Stimulated activated memory B cell treated with anti-CD40 and anti-IgM and Interleukin-4, amounts not matched to agents 10 μg/mL and 1 μg/mL and 100 μg/mL, for 72 hours (primary cell): ENCODE measurements around the gene NUDT16.
A peak's percentile ranks its signal among the peaks of the same experiment; 100 is the strongest.
"Not testable (repeated sequence)": the region's sequence is repeated elsewhere in the genome, so short reads cannot be mapped to it uniquely, and the experiment has no call there.

Experiments
- ATAC-seq: fragments of 150-1000 bp; cut with Tn5 transposase; 2 replicates; pipeline ENCODE4 v1.10.0; 2021
- H3K27ac Mint-ChIP-seq: one replicate; pipeline ENCODE4 v1.8.0; 2022; ENCODE audit warnings: mild to moderate bottlenecking, mixed read lengths
- H3K27me3 Mint-ChIP-seq: one replicate; pipeline ENCODE4 v1.8.0; 2022; ENCODE audit warnings: mixed read lengths
- H3K36me3 Mint-ChIP-seq: one replicate; pipeline ENCODE4 v1.8.0; 2022; ENCODE audit warnings: mixed read lengths
- H3K4me1 Mint-ChIP-seq: one replicate; pipeline ENCODE4 v1.8.0; 2022; ENCODE audit warnings: mixed read lengths
- H3K4me3 Mint-ChIP-seq: one replicate; pipeline ENCODE4 v1.8.0; 2022; ENCODE audit warnings: mild to moderate bottlenecking, moderate library complexity, mixed read lengths
- H3K9me3 Mint-ChIP-seq: one replicate; pipeline ENCODE4 v1.8.0; 2022; ENCODE audit warnings: mixed read lengths

NUDT16 gene

GRCh38 chr3:131363275-131363674, 18.3 kb upstream of the NUDT16 start:
- no peaks in the 10 kb centered on the region for H3K9me3 Mint-ChIP-seq
- no peak overlapping the region for H3K4me3 Mint-ChIP-seq
- no peak for ATAC-seq
- no peak overlapping the region for H3K27ac Mint-ChIP-seq
- H3K27me3 Mint-ChIP-seq: peaks cover 34% of the 10 kb centered on the region
- H3K36me3 Mint-ChIP-seq: no peaks in the 10 kb centered on the region
- peaks cover 19% of the 10 kb centered on the region for H3K4me1 Mint-ChIP-seq

- no peaks in the 10 kb centered on the region for H3K9me3 Mint-ChIP-seq
- peaks cover 8% of the 10 kb centered on the region for H3K4me1 Mint-ChIP-seq
- H3K4me3 Mint-ChIP-seq: no peak overlapping the region
- H3K36me3 Mint-ChIP-seq: peaks cover 6% of the 10 kb centered on the region
- ATAC-seq: no peak
- no peaks in the 10 kb centered on the region for H3K27me3 Mint-ChIP-seq
- peak overlapping the region; percentile 28 for H3K27ac Mint-ChIP-seq
Observed at GRCh38 chr3:131370935-131371687, 10.5 kb upstream of the NUDT16 start.

GRCh38 chr3:131371688-131372066, 9.9 kb upstream of the NUDT16 start:
- ATAC-seq: peak; percentile 34
- H3K4me1 Mint-ChIP-seq: peaks cover 8% of the 10 kb centered on the region
- H3K36me3 Mint-ChIP-seq: peaks cover 6% of the 10 kb centered on the region
- H3K27ac Mint-ChIP-seq: peak overlapping the region; percentile 28
- no peak overlapping the region for H3K4me3 Mint-ChIP-seq
- H3K9me3 Mint-ChIP-seq: no peaks in the 10 kb centered on the region
- no peaks in the 10 kb centered on the region for H3K27me3 Mint-ChIP-seq

- ATAC-seq: no peak
- H3K27ac Mint-ChIP-seq: no peak overlapping the region
- H3K27me3 Mint-ChIP-seq: no peaks in the 10 kb centered on the region
- peaks cover 6% of the 10 kb centered on the region for H3K36me3 Mint-ChIP-seq
- no peak overlapping the region for H3K4me3 Mint-ChIP-seq
- no peaks in the 10 kb centered on the region for H3K9me3 Mint-ChIP-seq
- peaks cover 8% of the 10 kb centered on the region for H3K4me1 Mint-ChIP-seq
Observed at GRCh38 chr3:131374741-131375140, 6.8 kb upstream of the NUDT16 start.

- not testable (repeated sequence) for H3K27me3 Mint-ChIP-seq
Observed at GRCh38 chr3:131380821-131381444, 641 bp upstream of the NUDT16 start.

GRCh38 chr3:131386429-131387165, 5.0 kb downstream of the NUDT16 start:
- no peaks in the 10 kb centered on the region for H3K27me3 Mint-ChIP-seq
- no peaks in the 10 kb centered on the region for H3K9me3 Mint-ChIP-seq
- H3K4me1 Mint-ChIP-seq: peaks cover 37% of the 10 kb centered on the region
- ATAC-seq: peak; percentile 12
- H3K4me3 Mint-ChIP-seq: no peak overlapping the region
- no peak overlapping the region for H3K27ac Mint-ChIP-seq
- peaks cover 18% of the 10 kb centered on the region for H3K36me3 Mint-ChIP-seq

More at GRCh38 chr3:131380821-131381444, 641 bp upstream of the NUDT16 start:
- Mint-ChIP-seq H3K36me3 (peaks cover 18% of the 10 kb centered on the region), H3K4me3 (peak overlapping the region; percentile 95), H3K27ac (peak overlapping the region; percentile 90), H3K4me1 (peaks cover 37% of the 10 kb centered on the region)
- H3K9me3 Mint-ChIP-seq, ATAC-seq: not testable (repeated sequence)

- no peak overlapping the region for H3K27ac Mint-ChIP-seq
- H3K36me3 Mint-ChIP-seq: peaks cover 18% of the 10 kb centered on the region
- H3K4me3 Mint-ChIP-seq: no peak overlapping the region
- no peaks in the 10 kb centered on the region for H3K9me3 Mint-ChIP-seq
- ATAC-seq: no peak
- H3K27me3 Mint-ChIP-seq: no peaks in the 10 kb centered on the region
- peaks cover 28% of the 10 kb centered on the region for H3K4me1 Mint-ChIP-seq
Observed at GRCh38 chr3:131387796-131388489, 6.4 kb downstream of the NUDT16 start.

GRCh38 chr3:131388490-131388799, 6.9 kb downstream of the NUDT16 start:
- Mint-ChIP-seq H3K4me3 (no peak overlapping the region), H3K36me3 (peaks cover 18% of the 10 kb centered on the region), H3K27ac (no peak overlapping the region), H3K4me1 (peaks cover 27% of the 10 kb centered on the region), H3K27me3 (no peaks in the 10 kb centered on the region), H3K9me3 (no peaks in the 10 kb centered on the region)
- ATAC-seq: no peak

- Mint-ChIP-seq H3K4me1 (peaks cover 14% of the 10 kb centered on the region), H3K36me3 (peaks cover 1% of the 10 kb centered on the region), H3K27ac (no peak overlapping the region), H3K9me3 (no peaks in the 10 kb centered on the region), H3K4me3 (no peak overlapping the region), H3K27me3 (no peaks in the 10 kb centered on the region)
- no peak for ATAC-seq
Observed at GRCh38 chr3:131390331-131390730, 8.8 kb downstream of the NUDT16 start.

- no peaks in the 10 kb centered on the region for H3K36me3 Mint-ChIP-seq
- H3K27me3 Mint-ChIP-seq: no peaks in the 10 kb centered on the region
- H3K9me3 Mint-ChIP-seq: no peaks in the 10 kb centered on the region
- ATAC-seq: no peak
- no peak overlapping the region for H3K4me3 Mint-ChIP-seq
- no peak overlapping the region for H3K27ac Mint-ChIP-seq
- no peaks in the 10 kb centered on the region for H3K4me1 Mint-ChIP-seq
Observed at GRCh38 chr3:131393051-131393450, 11.5 kb downstream of the NUDT16 start.

- no peaks in the 10 kb centered on the region for H3K9me3 Mint-ChIP-seq
- no peak overlapping the region for H3K4me3 Mint-ChIP-seq
- H3K27me3 Mint-ChIP-seq: no peaks in the 10 kb centered on the region
- H3K36me3 Mint-ChIP-seq: no peaks in the 10 kb centered on the region
- H3K27ac Mint-ChIP-seq: no peak overlapping the region
- no peak for ATAC-seq
- H3K4me1 Mint-ChIP-seq: no peaks in the 10 kb centered on the region
Observed at GRCh38 chr3:131393868-131394267, 12.3 kb downstream of the NUDT16 start.

- Mint-ChIP-seq H3K9me3 (no peaks in the 10 kb centered on the region), H3K27ac (no peak overlapping the region), H3K27me3 (no peaks in the 10 kb centered on the region), H3K4me3 (no peak overlapping the region), H3K4me1 (no peaks in the 10 kb centered on the region), H3K36me3 (no peaks in the 10 kb centered on the region)
- ATAC-seq: no peak
Observed at GRCh38 chr3:131394400-131394799, 12.8 kb downstream of the NUDT16 start.

GRCh38 chr3:131396170-131396569, 14.6 kb downstream of the NUDT16 start:
- no peak for ATAC-seq
- Mint-ChIP-seq H3K4me1 (no peaks in the 10 kb centered on the region), H3K4me3 (no peak overlapping the region), H3K9me3 (no peaks in the 10 kb centered on the region), H3K36me3 (no peaks in the 10 kb centered on the region), H3K27ac (no peak overlapping the region), H3K27me3 (no peaks in the 10 kb centered on the region)

GRCh38 chr3:131397889-131398288, 16.3 kb downstream of the NUDT16 start:
- no peak for ATAC-seq
- Mint-ChIP-seq H3K27ac (no peak overlapping the region), H3K4me3 (no peak overlapping the region), H3K36me3 (no peaks in the 10 kb centered on the region), H3K27me3 (no peaks in the 10 kb centered on the region), H3K4me1 (peaks cover 8% of the 10 kb centered on the region), H3K9me3 (no peaks in the 10 kb centered on the region)

- Mint-ChIP-seq H3K27me3 (no peaks in the 10 kb centered on the region), H3K27ac (no peak overlapping the region), H3K4me1 (peaks cover 8% of the 10 kb centered on the region), H3K36me3 (no peaks in the 10 kb centered on the region), H3K9me3 (no peaks in the 10 kb centered on the region), H3K4me3 (no peak overlapping the region)
- ATAC-seq: no peak
Observed at GRCh38 chr3:131401978-131402377, 20.4 kb downstream of the NUDT16 start.
